H1 (cell line): ENCODE results near the gene SUSD1. TPM values are rescaled to one million over a fixed set of nuclear protein-coding genes. Genes with fewer than 3 reads are reported as not detected.

Experiments
- CTCF ChIA-PET: fragments of 300-600 bp; sonication (Branson Sonifier 250); formaldehyde crosslinking; loops from one replicate; lab custom pipeline; 2021; ENCODE audit not compliant: partially characterized antibody; lab: Charles Lee
- POLR2A ChIA-PET: fragments of 300-600 bp; sonication (Branson Sonifier 250); formaldehyde crosslinking; loops from one replicate; lab custom pipeline; 2021; ENCODE audit warnings: inconsistent platforms; ENCODE audit not compliant: partially characterized antibody; lab: Charles Lee
- DNase-seq, 2 experiments: peaks; one replicate each; pipeline versions ENCODE4 v3.0.0 to v3.0.0-alpha.2; 2010 to 2022; ENCODE audit warnings: low spot score in 2 of 2, low read depth in 1 of 2, mixed read lengths in 1 of 2
- FAIRE-seq: peaks from 2 replicates; lab custom pipeline; 2011; peaks lifted over from hg19 to GRCh38; lab: Jason Lieb, UNC
- H2AFZ ChIP-seq: 2 replicates; pipeline ENCODE4 v1.8.1; 2012; ENCODE audit warnings: low read length, inconsistent platforms
- H2AK5ac ChIP-seq: 2 replicates; pipeline ENCODE4 v1.6.1; 2013; ENCODE audit warnings: low read depth, low read length
- H2BK120ac ChIP-seq: replicated peaks from 2 replicates; pipeline ENCODE3; 2013; ENCODE audit warnings: low read depth, low read length, inconsistent platforms
- H2BK12ac ChIP-seq: 2 replicates; pipeline ENCODE4 v1.6.1; 2013; ENCODE audit warnings: low read depth, low read length
- H2BK15ac ChIP-seq: 2 replicates; pipeline ENCODE4 v1.6.1; 2013; ENCODE audit warnings: low read length
- H2BK20ac ChIP-seq: 2 replicates; pipeline ENCODE4 v1.6.1; 2013; ENCODE audit warnings: low read length
- H2BK5ac ChIP-seq: 2 replicates; pipeline ENCODE4 v1.6.1; 2013; ENCODE audit warnings: low read depth, low read length
- H3K14ac ChIP-seq: 2 replicates; pipeline ENCODE4 v1.6.1; 2013; ENCODE audit warnings: inconsistent platforms; ENCODE audit not compliant: insufficient read length
- H3K18ac ChIP-seq: 2 replicates; pipeline ENCODE4 v1.6.1; 2013; ENCODE audit warnings: low read length; ENCODE audit errors: extremely low read depth
- H3K23ac ChIP-seq: 2 replicates; pipeline ENCODE4 v1.6.1; 2013; ENCODE audit warnings: inconsistent platforms; ENCODE audit not compliant: insufficient read length
- H3K23me2 ChIP-seq: 2 replicates; pipeline ENCODE4 v1.6.1; 2013; ENCODE audit warnings: low read depth, low read length
- H3K27ac ChIP-seq: 2 replicates; pipeline ENCODE4 v1.6.1; 2011; ENCODE audit warnings: low read depth, low read length, inconsistent platforms
- H3K27me3 ChIP-seq, 4 experiments: replicated peaks in 1 of 4; 1 replicate in 1 of 4; 2 replicates in 3 of 4; pipeline versions ENCODE4 v1.6.1 to v1.8.1; 2011 to 2013; ENCODE audit warnings: low read length in 3 of 4, mild to moderate bottlenecking in 3 of 4, inconsistent platforms in 2 of 4, mixed read lengths in 2 of 4, moderate library complexity in 1 of 4; ENCODE audit not compliant: control insufficient read depth in 3 of 4, insufficient read depth in 3 of 4; ENCODE audit errors: extremely low read depth in 1 of 4
- H3K36me3 ChIP-seq, 4 experiments: 2 replicates each; pipeline versions ENCODE4 v1.6.1 to v1.8.1; 2011 to 2013; ENCODE audit warnings: mild to moderate bottlenecking in 4 of 4, low read length in 3 of 4, moderate library complexity in 2 of 4, control low read depth in 1 of 4, inconsistent platforms in 1 of 4; ENCODE audit not compliant: insufficient read depth in 4 of 4, control insufficient read depth in 2 of 4
- H3K4ac ChIP-seq: replicated peaks from 2 replicates; pipeline ENCODE3; 2013; ENCODE audit warnings: low read length, low read depth, mixed read lengths, inconsistent platforms; ENCODE audit not compliant: insufficient read length
- H3K4me1 ChIP-seq, 4 experiments: replicated peaks in 1 of 4; 1 replicate in 1 of 4; 2 replicates in 3 of 4; pipeline versions ENCODE4 v1.6.1 to v1.8.1; 2011 to 2013; ENCODE audit warnings: low read length in 3 of 4, inconsistent platforms in 2 of 4, mixed read lengths in 1 of 4; ENCODE audit not compliant: insufficient read depth in 4 of 4, control insufficient read depth in 3 of 4
- H3K4me2 ChIP-seq, 2 experiments: 2 replicates each; pipeline versions ENCODE4 v1.6.1 to v1.8.1; 2011 to 2013; ENCODE audit warnings: low read depth in 2 of 2, low read length in 2 of 2, control low read depth in 1 of 2, inconsistent platforms in 1 of 2, mild to moderate bottlenecking in 1 of 2; ENCODE audit not compliant: insufficient read depth in 1 of 2
- H3K4me3 ChIP-seq, 4 experiments: fragments of 200-600, 300-600 bp in 1 of 4; sonication (generic), shearing (Covaris generic), sonication (Bioruptor Twin) in 1 of 4; 2 replicates each; pipeline versions ENCODE4 v1.5.1 to v1.8.1; 2011 to 2016; ENCODE audit warnings: low read length in 4 of 4, low read depth in 3 of 4, control low read depth in 2 of 4, inconsistent platforms in 2 of 4, mild to moderate bottlenecking in 2 of 4, mixed read lengths in 1 of 4, moderate library complexity in 1 of 4; ENCODE audit not compliant: insufficient read depth in 2 of 4; ENCODE audit errors: extremely low read depth in 1 of 4
- H3K56ac ChIP-seq: replicated peaks from 2 replicates; pipeline ENCODE3; 2013; ENCODE audit warnings: low read depth, mild to moderate bottlenecking, mixed read lengths, low read length, inconsistent platforms; ENCODE audit not compliant: insufficient read length
- H3K79me1 ChIP-seq: 2 replicates; pipeline ENCODE4 v1.6.1; 2013; ENCODE audit warnings: low read depth, low read length, control low read depth
- H3K79me2 ChIP-seq, 2 experiments: 2 replicates each; pipeline versions ENCODE4 v1.6.1 to v1.8.1; 2012 to 2013; ENCODE audit warnings: low read length in 2 of 2, mild to moderate bottlenecking in 2 of 2, inconsistent platforms in 1 of 2; ENCODE audit not compliant: insufficient read depth in 2 of 2, control insufficient read depth in 1 of 2
- H3K9ac ChIP-seq, 4 experiments: replicated peaks in 1 of 4; 1 replicate in 1 of 4; 2 replicates in 3 of 4; pipeline versions ENCODE4 v1.6.1 to v1.8.1; 2011 to 2013; ENCODE audit warnings: low read depth in 3 of 4, low read length in 3 of 4, control low read depth in 2 of 4, mild to moderate bottlenecking in 2 of 4, moderate library complexity in 2 of 4, inconsistent platforms in 1 of 4; ENCODE audit errors: extremely low read depth in 1 of 4
- H3K9me3 ChIP-seq, 2 experiments: 2 replicates each; pipeline versions ENCODE4 v1.6.1 to v1.8.1; 2012 to 2013; ENCODE audit warnings: mild to moderate bottlenecking in 2 of 2, moderate library complexity in 2 of 2, control low read depth in 1 of 2, inconsistent platforms in 1 of 2, low read depth in 1 of 2, low read length in 1 of 2, mixed read lengths in 1 of 2; ENCODE audit not compliant: insufficient read depth in 2 of 2
- H4K20me1 ChIP-seq, 2 experiments: replicated peaks in 1 of 2; 2 replicates each; pipeline versions ENCODE3 to v1.8.1; 2011 to 2013; ENCODE audit warnings: inconsistent platforms in 2 of 2, low read length in 2 of 2, mild to moderate bottlenecking in 1 of 2; ENCODE audit not compliant: insufficient read depth in 2 of 2, control insufficient read depth in 1 of 2
- H4K5ac ChIP-seq: 2 replicates; pipeline ENCODE4 v1.6.1; 2013; ENCODE audit warnings: low read length, low read depth, mixed read lengths, inconsistent platforms; ENCODE audit not compliant: insufficient read length
- H4K8ac ChIP-seq: 2 replicates; pipeline ENCODE4 v1.8.0; 2013; ENCODE audit warnings: mild to moderate bottlenecking, moderate library complexity, low read length, inconsistent platforms; ENCODE audit not compliant: insufficient read depth; ENCODE audit errors: extremely low read depth
- H4K91ac ChIP-seq: replicated peaks from 2 replicates; pipeline ENCODE3; 2013; ENCODE audit warnings: low read length, mixed read lengths, inconsistent platforms; ENCODE audit not compliant: insufficient read length
- GABPA ChIP-seq: IDR thresholded peaks from 2 replicates; pipeline ENCODE4 v1.6.1; 2011; ENCODE audit warnings: mild to moderate bottlenecking, low read length, moderate library complexity, borderline replicate concordance; ENCODE audit not compliant: insufficient read depth
- KDM4A ChIP-seq: IDR thresholded peaks from one replicate; pipeline ENCODE4 v1.7.1; 2012; ENCODE audit warnings: low read depth, mild to moderate bottlenecking, moderate library complexity, low read length, inconsistent platforms; ENCODE audit not compliant: severe bottlenecking
- SIN3A ChIP-seq, 2 experiments: IDR thresholded peaks in 1 of 2; conservative IDR thresholded peaks in 1 of 2; 2 replicates each; pipeline ENCODE4 v1.6.1; 2011 to 2012; ENCODE audit warnings: low read length in 2 of 2, improper control_type of control experiment in 1 of 2, low read depth in 1 of 2, mild to moderate bottlenecking in 1 of 2
- SIX5 ChIP-seq: IDR thresholded peaks from 2 replicates; pipeline ENCODE4 v1.6.1; 2011; ENCODE audit warnings: mild to moderate bottlenecking, low read depth, low read length
- polyA plus RNA-seq, 7 experiments: library from polyadenylated mRNA; depleted of rRNA in 3 of 7; stranded (reverse) in 5 of 7; unstranded in 2 of 7; fragments of >200 nt in 5 of 7; fragments of 200-250 nt in 2 of 7; gene quantifications; 1 replicate in 5 of 7; 2 replicates in 1 of 7; 4 replicates in 1 of 7; pipeline versions ENCODE4 v1.2.1 to v1.2.3, GENCODE V29; 2011 to 2013; ENCODE audit warnings: missing spikeins in 2 of 7, mixed read lengths in 2 of 7
- total RNA-seq: library from RNA; stranded (reverse); fragmentation: NEBNext Ultra II Directional; extraction: Animal tissue kit (Norgen Biotek cat#: 25700); gene quantifications from 2 replicates; pipeline ENCODE4 v1.2.1, GENCODE V29; 2021

Gene SUSD1
- total and polyA plus RNA-seq, 2 of the 8 experiments (the other 6 are each of a cell fraction or from before 2014, with no cell fraction given) = 2.8 to 7.2 TPM

GRCh38 chr9:112010537-112010936, 164.6 kb downstream of the SUSD1 start:
- CTCF ChIA-PET = no interaction called here
- H3K4me1 ChIP-seq = peaks cover 0 to 4% (median 0%) of the 10 kb centered on the region in 4 experiments; a peak in 1 of 7 replicates

More at GRCh38 chr9:112010537-112010936, 164.6 kb downstream of the SUSD1 start:
- Histone ChIP-seq H2AK5ac (no peak overlapping the region), H3K9ac (no peak overlapping the region), H2BK15ac (no peak overlapping the region), H3K18ac (no peak overlapping the region), H3K27ac (no peak overlapping the region), H3K36me3 (no peaks in the 10 kb centered on the region), H3K23me2 (no peaks in the 10 kb centered on the region), H4K20me1 (no peaks in the 10 kb centered on the region), H2BK12ac (no peak overlapping the region), H3K4ac (no peak overlapping the region), H3K9me3 (no peaks in the 10 kb centered on the region), H3K27me3 (no peaks in the 10 kb centered on the region), H4K91ac (no peak overlapping the region), H3K23ac (no peak overlapping the region), H4K5ac (no peak overlapping the region), H3K4me3 (no peak overlapping the region), H3K14ac (no peak overlapping the region), H2BK5ac (no peak overlapping the region), H2AFZ (no peak overlapping the region), H2BK120ac (no peak overlapping the region), H4K8ac (no peak overlapping the region), H3K56ac (no peak overlapping the region), H3K4me2 (no peak overlapping the region), H3K79me2 (no peaks in the 10 kb centered on the region), H2BK20ac (no peak overlapping the region), H3K79me1 (no peaks in the 10 kb centered on the region)
- POLR2A ChIA-PET = no interaction called here
- FAIRE-seq = no peak
- TF ChIP-seq SIX5 = no peak
- TF ChIP-seq SIN3A (conservative IDR thresholded peaks at IDR 0.05 in 1 of 2, IDR thresholded peaks at IDR 0.05 in 1 of 2; ENCODE audit: low read depth in 1 of 2, low read length in 2 of 2) = no peak
- no peak for TF ChIP-seq KDM4A
- no peak for TF ChIP-seq GABPA
- no peak for DNase-seq
